ENCODE data around the gene TICAM1. TPM values are rescaled to one million over a fixed set of nuclear protein-coding genes. Genes with fewer than 3 reads are reported as not detected.
A peak's percentile ranks its signal among the peaks of the same experiment; 100 is the strongest.

TICAM1 gene
- total and polyA plus RNA-seq, 2 of the 13 experiments (the other 11 are each of a cell fraction or from before 2014, with no cell fraction given), result 0.33 to 0.95 TPM

- TF ChIP-seq HMGXB3 (CRISPR knock-in tag; IDR thresholded peaks at IDR 0.05; ENCODE audit: borderline replicate concordance), result no peak
- no peak for TF ChIP-seq ZNF883 (CRISPR knock-in tag; IDR thresholded peaks at IDR 0.05; ENCODE audit: not compliant biosample characterization)
- TF ChIP-seq THRA (CRISPR knock-in tag; IDR thresholded peaks at IDR 0.05; ENCODE audit: borderline replicate concordance), result peak; percentile 36; the same call in 1 of the 2 replicates
- no peak for TF ChIP-seq MNT (IDR thresholded peaks at IDR 0.05)
- no peak for TF ChIP-seq TOPORS (CRISPR knock-in tag; IDR thresholded peaks at IDR 0.05)
- TF ChIP-seq BRCA1 (CRISPR knock-in tag; IDR thresholded peaks at IDR 0.05), result no peak
- TF ChIP-seq, protein P1, sequence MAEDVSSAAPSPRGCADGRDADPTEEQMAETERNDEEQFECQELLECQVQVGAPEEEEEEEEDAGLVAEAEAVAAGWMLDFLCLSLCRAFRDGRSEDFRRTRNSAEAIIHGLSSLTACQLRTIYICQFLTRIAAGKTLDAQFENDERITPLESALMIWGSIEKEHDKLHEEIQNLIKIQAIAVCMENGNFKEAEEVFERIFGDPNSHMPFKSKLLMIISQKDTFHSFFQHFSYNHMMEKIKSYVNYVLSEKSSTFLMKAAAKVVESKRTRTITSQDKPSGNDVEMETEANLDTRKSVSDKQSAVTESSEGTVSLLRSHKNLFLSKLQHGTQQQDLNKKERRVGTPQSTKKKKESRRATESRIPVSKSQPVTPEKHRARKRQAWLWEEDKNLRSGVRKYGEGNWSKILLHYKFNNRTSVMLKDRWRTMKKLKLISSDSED (CRISPR knock-in tag; IDR thresholded peaks at IDR 0.05), result no peak
- TF ChIP-seq ZNF761 (CRISPR knock-in tag; conservative IDR thresholded peaks at IDR 0.05), result no peak
- no peak for TF ChIP-seq KDM2A (CRISPR knock-in tag; IDR thresholded peaks at IDR 0.05; ENCODE audit: borderline replicate concordance, low read depth)
- no peak for TF ChIP-seq IRX3 (CRISPR knock-in tag; IDR thresholded peaks at IDR 0.05; ENCODE audit: borderline replicate concordance, low read depth)
- TF ChIP-seq ZBTB38 (CRISPR knock-in tag; IDR thresholded peaks at IDR 0.05), result peak; percentile 97
- no peak for TF ChIP-seq AFF4 (CRISPR knock-in tag; IDR thresholded peaks at IDR 0.05)
- TF ChIP-seq MAZ (IDR thresholded peaks at IDR 0.05; ENCODE audit: borderline replicate concordance, low read depth, low read length), result peak; percentile 74; the same call in 1 of the 2 replicates
- peak; percentile 93 for TF ChIP-seq MAZ (CRISPR knock-in tag; IDR thresholded peaks at IDR 0.05; ENCODE audit: low read depth)
Measured at GRCh38 chr19:4851551-4852290, 20.2 kb upstream of the TICAM1 start (continued).

All from HepG2 (cell line).